GM19455 (cell line): ENCODE results near the gene TMLHE.
"Not testable (repeated sequence)": the region's sequence is repeated elsewhere in the genome, so short reads cannot be mapped to it uniquely, and the experiment has no call there.

ENCODE experiments used
- ATAC-seq: cut with Tn5 transposase; IDR thresholded peaks from one replicate; pipeline ENCODE4 v1.9.1; 2021; ENCODE audit not compliant: unreplicated experiment

Gene TMLHE

GRCh38 chrX:155495134-155495533, 117.6 kb downstream of the TMLHE start:
- not testable (repeated sequence) for ATAC-seq

- ATAC-seq: not testable (repeated sequence)
These were observed 121.3 kb downstream of the TMLHE start for GRCh38 chrX:155491421-155491820.

GRCh38 chrX:155477136-155477535, 135.6 kb downstream of the TMLHE start:
- not testable (repeated sequence) for ATAC-seq

- not testable (repeated sequence) for ATAC-seq
These were observed 146.3 kb downstream of the TMLHE start for GRCh38 chrX:155466269-155466938.

- ATAC-seq: not testable (repeated sequence)
These were observed 152.3 kb downstream of the TMLHE start for GRCh38 chrX:155460501-155460900.

- ATAC-seq: peak; percentile 92
These were observed 154.3 kb downstream of the TMLHE start, which contains the start of gene F8A3 for GRCh38 chrX:155458471-155458870. F8A3 (minus strand) TSS chrX:155458620; CDS start chrX:155458600, 20 bp downstream.

GRCh38 chrX:155457761-155458447, 154.8 kb downstream of the TMLHE start:
- peak; percentile 57 for ATAC-seq

- ATAC-seq: no peak
These were observed 171.7 kb downstream of the TMLHE start for GRCh38 chrX:155441097-155441496.
